SK-N-SH (cell line): ENCODE measurements around the gene OTUD4. TPM values are rescaled to one million over a fixed set of nuclear protein-coding genes. Genes with fewer than 3 reads are reported as not detected.

Experiments
- CTCF ChIA-PET: fragments of 300-600, 350-600 bp; formaldehyde crosslinking; extraction: SDS; loops from one replicate; lab custom pipeline; 2021; lab: Yijun Ruan, JAX
- POLR2A ChIA-PET: fragments of 350-600 bp; sonication (Branson Sonifier 250); formaldehyde crosslinking; extraction: SDS; loops from one replicate; lab custom pipeline; 2020; ENCODE audit warnings: antibody characterized with exemption, inconsistent platforms; lab: Yijun Ruan, JAX
- DNase-seq: peaks from one replicate; pipeline ENCODE4 v3.0.0; 2012
- H2AFZ ChIP-seq: fragments of 200-600 bp; sonication (generic); 2 replicates; pipeline ENCODE4 v1.8.1; 2016; ENCODE audit warnings: antibody characterized with exemption, mild to moderate bottlenecking, low read depth
- H3F3A ChIP-seq: fragments of 200-600 bp; sonication (generic); replicated peaks from 2 replicates; pipeline ENCODE3; 2016; ENCODE audit warnings: antibody characterized with exemption, mild to moderate bottlenecking; ENCODE audit not compliant: insufficient read depth
- H3K27ac ChIP-seq, 2 experiments: fragments of 200-500 bp in 1 of 2; fragments of 200-600 bp in 1 of 2; sonication (Bioruptor generic) in 1 of 2; sonication (generic), shearing (Covaris generic) in 1 of 2; 2 replicates each; pipeline versions ENCODE4 v1.5.1 to v1.6.1; 2014 to 2016; ENCODE audit warnings: low read depth in 2 of 2, inconsistent platforms in 1 of 2, low read length in 1 of 2, mild to moderate bottlenecking in 1 of 2, mixed read lengths in 1 of 2
- H3K27me3 ChIP-seq: fragments of 200-600 bp; sonication (generic), shearing (Covaris generic); 2 replicates; pipeline ENCODE4 v1.6.1; 2016; ENCODE audit warnings: mixed run types; ENCODE audit not compliant: insufficient read depth
- H3K36me3 ChIP-seq, 2 experiments: fragments of 200-500 bp in 1 of 2; fragments of 200-600 bp in 1 of 2; sonication (Bioruptor generic) in 1 of 2; sonication (generic) in 1 of 2; replicated peaks in 1 of 2; 2 replicates each; pipeline versions ENCODE3 to v1.5.1; 2014 to 2016; ENCODE audit warnings: low read length in 1 of 2, mild to moderate bottlenecking in 1 of 2; ENCODE audit not compliant: insufficient read depth in 2 of 2, control insufficient read depth in 1 of 2
- H3K4me1 ChIP-seq, 2 experiments: fragments of 200-500 bp in 1 of 2; fragments of 200-600 bp in 1 of 2; sonication (Bioruptor generic) in 1 of 2; sonication (generic), shearing (Covaris generic) in 1 of 2; 2 replicates each; pipeline versions ENCODE4 v1.5.1 to v1.6.1; 2014 to 2016; ENCODE audit warnings: low read depth in 1 of 2, low read length in 1 of 2, mixed run types in 1 of 2; ENCODE audit not compliant: insufficient read depth in 2 of 2, control insufficient read depth in 1 of 2
- H3K4me2 ChIP-seq: fragments of 200-600 bp; sonication (generic), shearing (Covaris generic); 2 replicates; pipeline ENCODE4 v1.6.1; 2017; ENCODE audit warnings: mixed run types
- H3K4me3 ChIP-seq, 2 experiments: fragments of 200-500 bp in 1 of 2; fragments of 200-600 bp in 1 of 2; sonication (Bioruptor generic) in 1 of 2; sonication (generic), shearing (Covaris generic) in 1 of 2; 2 replicates each; pipeline versions ENCODE4 v1.5.1 to v1.8.1; 2014 to 2016; ENCODE audit warnings: low read depth in 2 of 2, inconsistent platforms in 1 of 2, low read length in 1 of 2, mild to moderate bottlenecking in 1 of 2, mixed read lengths in 1 of 2, moderate library complexity in 1 of 2
- H3K79me2 ChIP-seq: fragments of 200-600 bp; sonication (generic); 2 replicates; pipeline ENCODE4 v1.8.1; 2017; ENCODE audit warnings: mild to moderate bottlenecking; ENCODE audit not compliant: insufficient read depth
- H3K9ac ChIP-seq: fragments of 200-600 bp; sonication (generic); 2 replicates; pipeline ENCODE4 v1.6.1; 2017; ENCODE audit warnings: mixed run types
- H3K9me2 ChIP-seq: fragments of 200-600 bp; sonication (generic); 2 replicates; pipeline ENCODE4 v1.6.1; 2017; ENCODE audit warnings: mixed run types
- H3K9me3 ChIP-seq: fragments of 200-600 bp; sonication (generic); 2 replicates; pipeline ENCODE4 v1.6.1; 2017; ENCODE audit warnings: mixed run types, mild to moderate bottlenecking, moderate library complexity
- H4K20me1 ChIP-seq: fragments of 200-600 bp; sonication (generic); 2 replicates; pipeline ENCODE4 v1.6.1; 2017; ENCODE audit warnings: mild to moderate bottlenecking, mixed run types; ENCODE audit not compliant: insufficient read depth
- FOSL2 ChIP-seq: IDR thresholded peaks from 2 replicates; pipeline ENCODE4 v1.4.0; 2012; ENCODE audit warnings: low read depth, mild to moderate bottlenecking, moderate library complexity, borderline replicate concordance
- GATA2 ChIP-seq: sonication (generic); formaldehyde crosslinking; IDR thresholded peaks from 2 replicates; pipeline ENCODE4 v1.5.0; 2020; ENCODE audit warnings: mild to moderate bottlenecking, missing genetic modification reagents
- MEF2A ChIP-seq: IDR thresholded peaks from 2 replicates; pipeline ENCODE4 v1.4.0; 2012; ENCODE audit warnings: low read depth, borderline replicate concordance
- NFIC ChIP-seq: IDR thresholded peaks from 2 replicates; pipeline ENCODE4 v1.4.0; 2012; ENCODE audit warnings: borderline replicate concordance
- POLR2AphosphoS5 ChIP-seq: IDR thresholded peaks from 2 replicates; pipeline ENCODE4 v1.6.1; 2012; ENCODE audit warnings: low read depth, low read length
- RFX5 ChIP-seq: IDR thresholded peaks from 2 replicates; pipeline ENCODE4 v1.6.1; 2012; ENCODE audit warnings: mild to moderate bottlenecking, improper control_type of control experiment, low read length
- SIN3A ChIP-seq: IDR thresholded peaks from 2 replicates; pipeline ENCODE4 v1.6.1; 2012; ENCODE audit warnings: low read depth, mild to moderate bottlenecking, low read length, moderate library complexity, borderline replicate concordance
- TCF12 ChIP-seq: IDR thresholded peaks from 2 replicates; pipeline ENCODE4 v1.4.0; 2012
- TEAD4 ChIP-seq: IDR thresholded peaks from 2 replicates; pipeline ENCODE4 v1.4.0; 2012; ENCODE audit warnings: mild to moderate bottlenecking, borderline replicate concordance; ENCODE audit not compliant: insufficient read depth
- WGBS: methylation state at CpG from one replicate; pipeline ENCODE4 v1.1.6; 2017; ENCODE audit warnings: low lambda C conversion rate; 5-methylcytosine and 5-hydroxymethylcytosine counted together
- polyA plus RNA-seq, 3 experiments: library from polyadenylated mRNA; depleted of rRNA; stranded (reverse); fragments of >200 nt; gene quantifications; 2 replicates each; pipeline ENCODE4 v1.2.3, GENCODE V29; 2012
- TF ChIP-seq, protein P1 (sequence below): IDR thresholded peaks from 2 replicates; pipeline ENCODE4 v1.6.1; 2012; ENCODE audit warnings: mild to moderate bottlenecking, low read depth, low read length, moderate library complexity
- TF ChIP-seq, protein P2 (sequence below): IDR thresholded peaks from 2 replicates; pipeline ENCODE4; 2012

OTUD4 gene
- polyA plus RNA-seq, 1 of the 3 experiments (the other 2 are of a cell fraction) = 8.5 TPM

DNA sequence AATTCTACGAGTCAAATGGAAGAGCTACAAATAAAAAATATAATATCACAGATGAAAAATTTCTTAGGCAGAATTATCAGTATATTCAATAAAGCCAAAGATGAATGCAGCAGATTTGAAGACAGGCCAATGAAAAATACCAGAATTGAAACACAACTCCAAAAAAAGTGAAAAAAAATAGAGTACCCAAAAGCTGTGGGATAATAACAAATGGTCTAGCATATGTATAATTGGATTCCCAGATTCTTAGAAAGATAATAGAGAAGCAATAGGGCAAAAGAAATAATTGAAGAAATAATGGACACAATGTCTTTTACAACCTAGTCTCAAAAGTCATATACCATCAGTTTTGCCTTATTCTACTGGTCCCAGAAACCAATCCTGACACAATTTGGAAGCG, 86.8 kb downstream of the OTUD4 start:
- Histone ChIP-seq H3K79me2 (peaks cover 87% of the 10 kb centered on the region), H4K20me1 (no peaks in the 10 kb centered on the region), H3K4me2 (no peak overlapping the region), H3K9me3 (no peaks in the 10 kb centered on the region), H3K27me3 (no peaks in the 10 kb centered on the region), H3K4me1 (peaks cover 0 to 6% of the 10 kb centered on the region in 2 experiments; a peak in 1 of 4 replicates), H3K9ac (no peak overlapping the region), H3K4me3 (no peak overlapping the region), H3K36me3 (peaks cover 63 to 69% of the 10 kb centered on the region in 2 experiments), H3F3A (peaks cover 12% of the 10 kb centered on the region), H3K27ac (no peak overlapping the region), H2AFZ (no peak overlapping the region), H3K9me2 (no peaks in the 10 kb centered on the region)
- WGBS = 90% methylated on average over 2 of the region's 2 CpGs
- TF ChIP-seq MEF2A (no peak), GATA2 (CRISPR knock-in tag) (no peak), SIN3A (no peak), TEAD4 (no peak), FOSL2 (no peak), NFIC (no peak), RFX5 (no peak), POLR2AphosphoS5 (no peak)
- TF ChIP-seq, protein P1, sequence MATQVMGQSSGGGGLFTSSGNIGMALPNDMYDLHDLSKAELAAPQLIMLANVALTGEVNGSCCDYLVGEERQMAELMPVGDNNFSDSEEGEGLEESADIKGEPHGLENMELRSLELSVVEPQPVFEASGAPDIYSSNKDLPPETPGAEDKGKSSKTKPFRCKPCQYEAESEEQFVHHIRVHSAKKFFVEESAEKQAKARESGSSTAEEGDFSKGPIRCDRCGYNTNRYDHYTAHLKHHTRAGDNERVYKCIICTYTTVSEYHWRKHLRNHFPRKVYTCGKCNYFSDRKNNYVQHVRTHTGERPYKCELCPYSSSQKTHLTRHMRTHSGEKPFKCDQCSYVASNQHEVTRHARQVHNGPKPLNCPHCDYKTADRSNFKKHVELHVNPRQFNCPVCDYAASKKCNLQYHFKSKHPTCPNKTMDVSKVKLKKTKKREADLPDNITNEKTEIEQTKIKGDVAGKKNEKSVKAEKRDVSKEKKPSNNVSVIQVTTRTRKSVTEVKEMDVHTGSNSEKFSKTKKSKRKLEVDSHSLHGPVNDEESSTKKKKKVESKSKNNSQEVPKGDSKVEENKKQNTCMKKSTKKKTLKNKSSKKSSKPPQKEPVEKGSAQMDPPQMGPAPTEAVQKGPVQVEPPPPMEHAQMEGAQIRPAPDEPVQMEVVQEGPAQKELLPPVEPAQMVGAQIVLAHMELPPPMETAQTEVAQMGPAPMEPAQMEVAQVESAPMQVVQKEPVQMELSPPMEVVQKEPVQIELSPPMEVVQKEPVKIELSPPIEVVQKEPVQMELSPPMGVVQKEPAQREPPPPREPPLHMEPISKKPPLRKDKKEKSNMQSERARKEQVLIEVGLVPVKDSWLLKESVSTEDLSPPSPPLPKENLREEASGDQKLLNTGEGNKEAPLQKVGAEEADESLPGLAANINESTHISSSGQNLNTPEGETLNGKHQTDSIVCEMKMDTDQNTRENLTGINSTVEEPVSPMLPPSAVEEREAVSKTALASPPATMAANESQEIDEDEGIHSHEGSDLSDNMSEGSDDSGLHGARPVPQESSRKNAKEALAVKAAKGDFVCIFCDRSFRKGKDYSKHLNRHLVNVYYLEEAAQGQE = no peak
- TF ChIP-seq, protein P2, sequence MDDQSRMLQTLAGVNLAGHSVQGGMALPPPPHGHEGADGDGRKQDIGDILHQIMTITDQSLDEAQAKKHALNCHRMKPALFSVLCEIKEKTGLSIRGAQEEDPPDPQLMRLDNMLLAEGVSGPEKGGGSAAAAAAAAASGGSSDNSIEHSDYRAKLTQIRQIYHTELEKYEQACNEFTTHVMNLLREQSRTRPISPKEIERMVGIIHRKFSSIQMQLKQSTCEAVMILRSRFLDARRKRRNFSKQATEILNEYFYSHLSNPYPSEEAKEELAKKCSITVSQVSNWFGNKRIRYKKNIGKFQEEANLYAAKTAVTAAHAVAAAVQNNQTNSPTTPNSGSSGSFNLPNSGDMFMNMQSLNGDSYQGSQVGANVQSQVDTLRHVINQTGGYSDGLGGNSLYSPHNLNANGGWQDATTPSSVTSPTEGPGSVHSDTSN = no peak
- DNase-seq = no peak
- ChIA-PET POLR2A (interaction anchor here (0.7 kb wide), 1 partner anchor 14 kb away, joined by 5 read pairs; no protein-coding TSS in a partner anchor), CTCF (no interaction called here)

DNA sequence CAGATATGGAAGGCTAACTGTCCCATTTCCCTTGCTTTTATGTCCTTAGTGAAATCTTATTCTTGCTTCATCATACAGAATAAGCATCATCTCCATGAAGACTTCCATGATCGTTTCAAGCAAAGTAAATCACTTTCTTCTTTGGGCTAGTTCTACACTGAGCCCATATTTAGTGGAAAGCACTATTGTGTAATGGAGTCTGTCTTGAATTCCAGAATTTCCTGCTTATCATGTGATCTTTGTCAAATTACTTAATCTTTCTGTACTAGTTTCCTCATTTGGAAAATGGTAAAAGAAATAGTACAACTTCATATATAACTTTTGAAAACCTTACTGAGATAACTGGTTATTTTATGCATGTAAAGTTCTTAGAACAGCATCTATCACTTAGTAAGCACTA, 90.0 kb downstream of the OTUD4 start:
- Histone ChIP-seq H3K4me2 (no peak overlapping the region), H3K9me2 (no peaks in the 10 kb centered on the region), H3K4me1 (no peaks in the 10 kb centered on the region), H3K27me3 (no peaks in the 10 kb centered on the region), H3K9me3 (no peaks in the 10 kb centered on the region), H4K20me1 (no peaks in the 10 kb centered on the region), H3K79me2 (peaks cover 95% of the 10 kb centered on the region), H3K9ac (no peak overlapping the region), H3K27ac (no peak overlapping the region), H3K4me3 (no peak overlapping the region), H2AFZ (no peak overlapping the region), H3F3A (no peaks in the 10 kb centered on the region), H3K36me3 (peaks cover 75% of the 10 kb centered on the region in 2 experiments)
- CTCF ChIA-PET = no interaction called here
- TF ChIP-seq TCF12 = no peak
- WGBS = 55% methylated on average over 1 of the region's 1 CpG
- no peak for DNase-seq
- POLR2A ChIA-PET = no interaction called here
